AG08395 (cell line): Measurements from ENCODE around the gene ASXL1.
A peak's percentile ranks its signal among the peaks of the same experiment; 100 is the strongest.
"Not testable (repeated sequence)": the region's sequence is repeated elsewhere in the genome, so short reads cannot be mapped to it uniquely, and the experiment has no call there.

Experiments used
- DNase-seq: peaks from one replicate; pipeline ENCODE4 v3.0.0; 2012; ENCODE audit warnings: mixed read lengths, low spot score

The ASXL1 gene

DNA sequence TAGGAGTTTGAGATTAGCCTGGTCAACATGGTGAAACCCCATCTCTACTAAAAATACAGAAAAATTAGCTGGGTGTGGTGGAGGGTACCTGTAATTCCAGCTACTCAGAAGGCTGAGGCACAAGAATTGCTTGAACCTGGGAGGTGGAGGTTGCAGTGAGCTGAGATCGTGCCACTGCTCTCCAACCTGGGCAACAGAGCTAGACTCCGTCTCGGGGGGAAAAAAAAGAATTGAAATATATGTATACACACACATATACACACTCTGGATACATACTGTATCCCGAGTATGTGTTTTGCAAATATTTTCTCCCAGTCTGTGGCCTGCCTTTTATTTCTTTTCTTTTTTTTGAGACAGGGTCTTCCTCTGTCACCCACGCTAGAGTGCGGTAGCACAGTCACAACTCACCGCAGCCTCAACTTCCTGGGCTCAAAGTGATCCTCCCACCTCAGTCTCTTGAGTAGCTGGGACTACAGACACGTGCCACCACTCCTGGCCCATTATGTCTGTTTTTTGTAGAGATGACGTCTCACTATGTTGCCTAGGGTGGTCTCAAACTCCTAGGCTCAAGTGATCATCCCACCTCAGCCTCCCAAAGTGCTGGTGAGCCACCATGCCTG is 49.1 kb downstream of the ASXL1 start:
- DNase-seq: not testable (repeated sequence)

DNA sequence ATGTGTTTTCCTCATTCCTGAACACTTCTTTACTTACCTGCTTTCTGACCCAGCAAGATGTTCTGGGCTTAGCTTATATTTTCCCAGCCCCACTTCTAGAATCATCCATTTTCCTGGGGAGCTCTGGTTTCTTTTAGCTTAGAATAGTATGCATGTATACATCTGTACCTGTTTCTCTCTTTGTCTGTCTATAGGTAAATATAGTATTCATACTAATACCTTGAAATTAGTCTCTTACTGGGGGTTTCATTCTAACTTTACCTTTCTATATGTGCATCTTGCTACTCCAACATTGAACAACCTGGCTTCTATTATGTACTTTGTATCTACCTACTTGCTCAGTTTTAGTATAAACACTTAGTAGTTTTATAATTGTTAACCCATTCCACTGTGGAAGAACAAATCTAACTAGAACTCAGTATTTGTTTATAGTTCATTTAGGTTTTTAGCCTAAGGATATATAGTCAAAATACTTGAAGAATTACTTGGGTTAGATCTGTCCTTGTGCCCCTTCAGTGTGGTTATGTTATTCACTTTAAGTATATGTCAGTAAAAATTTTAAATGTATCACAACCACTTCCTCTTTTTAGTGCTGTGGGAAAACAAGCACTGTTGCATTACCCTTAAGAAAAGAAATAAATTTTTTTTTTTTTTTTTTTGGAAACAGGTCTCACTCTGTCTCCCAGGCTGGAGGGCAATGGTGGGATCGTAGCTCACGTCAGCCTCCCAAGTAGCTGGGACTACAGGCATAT is 54.0 kb downstream of the ASXL1 start:
- no peak for DNase-seq

DNA sequence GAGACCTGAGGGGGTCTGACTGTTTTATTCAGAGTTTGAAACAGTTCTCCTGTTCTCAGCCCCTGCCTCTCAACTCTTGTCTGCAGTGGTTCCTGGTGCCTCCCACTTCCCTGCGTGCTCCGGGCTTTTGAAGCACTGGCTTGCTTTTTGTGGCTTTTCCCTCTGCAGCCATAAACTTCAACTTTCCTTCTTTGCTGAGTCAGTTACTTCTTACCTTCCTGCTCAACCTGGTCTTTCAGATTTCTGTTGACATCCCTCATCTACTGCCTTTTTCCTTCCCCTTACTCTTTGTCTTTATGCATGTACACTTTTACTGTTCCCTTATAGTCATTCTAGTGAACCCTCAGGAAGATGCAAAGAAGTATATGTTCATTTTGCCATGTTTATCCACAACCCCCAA is 57.4 kb downstream of the ASXL1 start:
- no peak for DNase-seq

DNA sequence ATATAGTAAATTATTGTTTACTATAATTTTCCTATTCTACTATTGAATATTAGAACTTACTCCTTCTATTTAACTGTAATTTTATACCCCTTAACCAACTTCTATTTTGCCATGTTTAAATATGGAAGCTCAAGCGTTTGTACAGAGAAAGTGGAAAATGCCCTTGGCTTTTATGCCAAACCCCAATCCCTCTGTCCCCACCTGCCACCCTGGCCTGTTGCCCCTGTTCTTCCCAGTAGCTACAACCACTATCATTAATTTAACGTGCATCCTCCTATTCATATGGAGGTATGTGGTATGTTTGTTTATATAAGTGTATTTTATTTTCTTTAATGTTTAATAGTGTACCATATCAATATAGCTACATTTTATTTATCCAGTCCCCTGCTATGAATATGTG is 58.1 kb downstream of the ASXL1 start:
- DNase-seq: no peak

DNA sequence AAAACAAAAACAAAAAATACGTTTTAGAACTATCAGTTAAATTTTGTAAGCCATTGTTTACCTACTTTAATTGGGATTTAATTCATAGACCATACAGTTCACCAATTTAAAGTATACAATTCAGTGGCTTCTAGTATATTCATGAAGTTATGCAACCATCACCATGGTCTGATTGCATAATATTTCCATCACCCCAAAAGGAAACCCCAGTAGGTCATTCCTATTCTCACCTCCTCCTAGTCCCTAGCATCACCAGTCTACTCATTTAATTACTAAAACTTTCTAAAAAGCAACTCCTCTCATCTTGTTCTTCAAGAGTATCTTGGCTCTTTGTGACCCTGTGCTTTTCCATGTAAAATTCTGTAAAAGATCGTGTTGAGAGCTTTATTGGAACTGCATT is 60.2 kb downstream of the ASXL1 start:
- no peak for DNase-seq

DNA sequence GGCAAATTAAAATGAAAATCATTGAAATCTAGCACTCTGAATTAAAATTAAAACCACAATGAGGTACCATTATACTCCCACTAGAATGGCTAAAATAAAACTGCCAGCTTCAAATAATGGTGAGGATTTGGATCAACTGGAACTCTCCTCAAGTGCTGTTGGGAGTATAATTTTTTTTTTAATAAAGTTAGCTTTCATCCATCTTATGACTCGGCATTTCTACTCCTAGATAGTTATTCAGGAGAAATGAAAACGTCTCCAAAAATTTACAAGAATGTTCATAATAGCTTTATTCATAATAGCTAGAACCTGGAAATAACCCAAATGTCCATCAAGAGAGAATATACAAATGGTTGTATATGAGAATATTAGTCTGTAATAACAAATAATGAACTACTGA is 63.2 kb downstream of the ASXL1 start:
- DNase-seq: no peak

DNA sequence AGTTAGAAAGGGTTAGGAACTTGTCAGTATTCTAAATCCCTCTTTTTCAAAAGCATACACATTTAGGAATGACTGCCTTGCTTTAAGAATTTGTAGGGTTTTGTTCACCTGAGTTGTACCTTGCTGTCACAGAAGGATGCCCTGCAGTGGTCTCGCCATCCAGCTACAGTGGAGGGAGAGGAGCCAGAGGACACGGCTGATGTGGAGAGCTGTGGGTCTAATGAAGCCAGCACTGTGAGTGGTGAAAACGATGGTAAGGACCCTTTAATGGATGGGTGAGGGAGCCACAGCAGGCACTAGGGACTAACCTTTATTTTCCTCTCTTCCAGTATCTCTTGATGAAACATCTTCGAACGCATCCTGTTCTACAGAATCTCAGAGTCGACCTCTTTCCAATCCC is 69.9 kb downstream of the ASXL1 start:
- no peak for DNase-seq

DNA sequence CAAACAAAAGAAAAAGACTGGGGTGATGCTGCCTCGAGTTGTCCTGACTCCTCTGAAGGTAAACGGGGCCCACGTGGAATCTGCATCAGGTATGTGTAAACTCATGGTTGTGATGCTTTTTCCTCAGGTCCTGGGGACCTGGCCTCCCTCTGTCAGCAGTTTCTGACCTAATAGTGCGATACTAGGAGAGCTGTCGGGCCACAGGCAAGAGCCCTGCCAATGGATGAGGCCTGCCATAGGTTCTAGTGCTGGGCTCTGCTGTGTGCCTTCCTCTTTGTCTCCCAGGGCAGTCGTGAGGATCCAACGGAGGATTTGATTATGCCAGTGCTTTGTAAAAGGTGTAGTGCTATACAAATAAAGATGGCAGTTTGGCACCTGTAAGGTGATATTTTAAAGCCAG is 71.2 kb downstream of the ASXL1 start:
- no peak for DNase-seq

DNA sequence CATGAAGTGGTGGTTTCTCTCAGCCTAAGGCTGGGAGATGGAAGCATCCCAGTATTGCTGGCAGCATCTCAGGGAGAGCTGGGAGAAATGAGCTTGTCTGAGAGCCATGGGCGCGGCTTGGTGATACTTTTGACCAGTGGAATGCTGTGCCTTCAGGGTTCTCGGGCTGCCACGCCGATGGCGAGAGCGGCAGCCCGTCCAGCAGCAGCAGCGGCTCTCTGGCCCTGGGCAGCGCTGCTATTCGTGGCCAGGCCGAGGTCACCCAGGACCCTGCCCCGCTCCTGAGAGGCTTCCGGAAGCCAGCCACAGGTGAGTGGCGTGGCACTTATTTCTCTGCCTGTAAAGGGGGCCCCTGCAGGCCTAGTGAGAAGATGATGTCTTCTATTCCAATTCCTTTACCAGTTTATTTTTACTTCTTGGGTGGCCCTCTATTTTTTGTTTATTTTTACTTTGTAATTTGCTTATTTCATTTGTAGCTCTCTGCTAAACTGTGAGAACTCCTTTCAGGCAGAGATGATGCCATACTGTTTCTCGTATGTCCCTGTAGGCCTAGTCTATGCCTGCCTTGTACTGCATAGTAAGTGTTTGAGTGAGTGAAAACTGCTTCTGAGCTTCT is 71.7 kb downstream of the ASXL1 start:
- DNase-seq: no peak

DNA sequence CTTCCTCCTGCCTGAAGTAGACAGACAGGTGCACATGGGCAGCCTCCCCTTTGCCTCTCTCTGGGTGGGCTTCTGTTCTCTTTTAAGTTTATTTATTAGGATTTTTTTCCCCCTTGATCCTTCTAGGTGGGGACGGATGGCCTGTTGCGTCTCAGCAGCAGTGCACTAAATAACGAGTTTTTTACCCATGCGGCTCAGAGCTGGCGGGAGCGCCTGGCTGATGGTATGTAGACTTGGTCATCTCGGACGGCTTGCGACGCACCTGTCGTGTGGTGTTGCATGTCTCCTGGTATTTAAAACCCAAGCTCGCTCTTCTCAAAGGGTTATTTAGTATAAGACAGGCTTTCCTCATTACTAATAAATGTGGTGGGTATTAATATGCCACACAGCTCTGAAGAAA is 73.3 kb downstream of the ASXL1 start:
- DNase-seq: no peak

DNA sequence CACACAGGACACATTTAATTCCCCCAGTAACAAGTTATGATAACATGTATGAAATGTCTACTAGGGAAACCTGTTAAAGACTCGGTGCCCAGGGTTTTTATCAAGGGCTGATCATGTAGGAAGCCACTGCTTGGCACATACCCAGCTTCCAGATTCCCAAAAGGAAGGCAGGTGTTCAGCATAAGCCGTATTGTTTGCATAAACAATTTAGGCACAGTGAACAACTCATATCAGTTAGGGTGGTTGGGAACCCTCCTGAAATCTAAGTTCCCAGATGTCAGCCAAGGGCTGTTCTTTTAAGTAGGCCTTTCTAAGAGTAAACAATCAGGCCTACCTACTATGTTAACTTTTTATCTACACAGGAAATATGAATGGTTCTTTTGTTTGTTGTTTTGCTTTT is 74.1 kb downstream of the ASXL1 start:
- no peak for DNase-seq

DNA sequence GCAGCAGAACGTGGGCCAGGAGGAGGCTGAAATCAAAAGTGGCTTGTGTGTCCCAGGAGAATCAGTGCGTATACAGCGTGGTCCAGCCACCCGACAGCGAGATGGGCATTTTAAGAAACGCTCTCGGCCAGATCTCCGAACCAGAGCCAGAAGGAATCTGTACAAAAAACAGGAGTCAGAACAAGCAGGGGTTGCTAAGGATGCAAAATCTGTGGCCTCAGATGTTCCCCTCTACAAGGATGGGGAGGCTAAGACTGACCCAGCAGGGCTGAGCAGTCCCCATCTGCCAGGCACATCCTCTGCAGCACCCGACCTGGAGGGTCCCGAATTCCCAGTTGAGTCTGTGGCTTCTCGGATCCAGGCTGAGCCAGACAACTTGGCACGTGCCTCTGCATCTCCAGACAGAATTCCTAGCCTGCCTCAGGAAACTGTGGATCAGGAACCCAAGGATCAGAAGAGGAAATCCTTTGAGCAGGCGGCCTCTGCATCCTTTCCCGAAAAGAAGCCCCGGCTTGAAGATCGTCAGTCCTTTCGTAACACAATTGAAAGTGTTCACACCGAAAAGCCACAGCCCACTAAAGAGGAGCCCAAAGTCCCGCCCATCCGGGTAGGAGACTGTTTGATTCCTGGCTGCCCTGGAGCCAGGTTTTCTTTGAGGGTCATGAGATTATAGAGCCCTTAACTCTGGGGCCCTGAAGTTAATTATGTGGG is 75.3 kb downstream of the ASXL1 start:
- no peak for DNase-seq

DNA sequence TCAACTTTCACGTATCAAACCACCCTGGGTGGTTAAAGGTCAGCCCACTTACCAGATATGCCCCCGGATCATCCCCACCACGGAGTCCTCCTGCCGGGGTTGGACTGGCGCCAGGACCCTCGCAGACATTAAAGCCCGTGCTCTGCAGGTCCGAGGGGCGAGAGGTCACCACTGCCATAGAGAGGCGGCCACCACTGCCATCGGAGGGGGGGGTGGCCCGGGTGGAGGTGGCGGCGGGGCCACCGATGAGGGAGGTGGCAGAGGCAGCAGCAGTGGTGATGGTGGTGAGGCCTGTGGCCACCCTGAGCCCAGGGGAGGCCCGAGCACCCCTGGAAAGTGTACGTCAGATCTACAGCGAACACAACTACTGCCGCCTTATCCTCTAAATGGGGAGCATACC is 76.3 kb downstream of the ASXL1 start:
- no peak for DNase-seq

DNA sequence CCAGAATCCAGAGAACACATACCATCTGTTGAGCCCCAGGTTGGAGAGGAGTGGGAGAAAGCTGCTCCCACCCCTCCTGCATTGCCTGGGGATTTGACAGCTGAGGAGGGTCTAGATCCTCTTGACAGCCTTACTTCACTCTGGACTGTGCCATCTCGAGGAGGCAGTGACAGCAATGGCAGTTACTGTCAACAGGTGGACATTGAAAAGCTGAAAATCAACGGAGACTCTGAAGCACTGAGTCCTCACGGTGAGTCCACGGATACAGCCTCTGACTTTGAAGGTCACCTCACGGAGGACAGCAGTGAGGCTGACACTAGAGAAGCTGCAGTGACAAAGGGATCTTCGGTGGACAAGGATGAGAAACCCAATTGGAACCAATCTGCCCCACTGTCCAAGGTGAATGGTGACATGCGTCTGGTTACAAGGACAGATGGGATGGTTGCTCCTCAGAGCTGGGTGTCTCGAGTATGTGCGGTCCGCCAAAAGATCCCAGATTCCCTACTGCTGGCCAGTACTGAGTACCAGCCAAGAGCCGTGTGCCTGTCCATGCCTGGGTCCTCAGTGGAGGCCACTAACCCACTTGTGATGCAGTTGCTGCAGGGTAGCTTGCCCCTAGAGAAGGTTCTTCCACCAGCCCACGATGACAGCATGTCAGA is 77.4 kb downstream of the ASXL1 start:
- DNase-seq: no peak

DNA sequence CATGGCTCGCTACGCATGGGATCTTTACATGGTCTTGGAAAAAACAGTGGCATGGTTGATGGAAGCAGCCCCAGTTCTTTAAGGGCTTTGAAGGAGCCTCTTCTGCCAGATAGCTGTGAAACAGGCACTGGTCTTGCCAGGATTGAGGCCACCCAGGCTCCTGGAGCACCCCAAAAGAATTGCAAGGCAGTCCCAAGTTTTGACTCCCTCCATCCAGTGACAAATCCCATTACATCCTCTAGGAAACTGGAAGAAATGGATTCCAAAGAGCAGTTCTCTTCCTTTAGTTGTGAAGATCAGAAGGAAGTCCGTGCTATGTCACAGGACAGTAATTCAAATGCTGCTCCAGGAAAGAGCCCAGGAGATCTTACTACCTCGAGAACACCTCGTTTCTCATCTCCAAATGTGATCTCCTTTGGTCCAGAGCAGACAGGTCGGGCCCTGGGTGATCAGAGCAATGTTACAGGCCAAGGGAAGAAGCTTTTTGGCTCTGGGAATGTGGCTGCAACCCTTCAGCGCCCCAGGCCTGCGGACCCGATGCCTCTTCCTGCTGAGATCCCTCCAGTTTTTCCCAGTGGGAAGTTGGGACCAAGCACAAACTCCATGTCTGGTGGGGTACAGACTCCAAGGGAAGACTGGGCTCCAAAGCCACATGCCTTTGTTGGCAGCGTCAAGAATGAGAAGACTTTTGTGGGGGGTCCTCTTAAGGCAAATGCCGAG is 78.2 kb downstream of the ASXL1 start:
- no peak for DNase-seq

DNA sequence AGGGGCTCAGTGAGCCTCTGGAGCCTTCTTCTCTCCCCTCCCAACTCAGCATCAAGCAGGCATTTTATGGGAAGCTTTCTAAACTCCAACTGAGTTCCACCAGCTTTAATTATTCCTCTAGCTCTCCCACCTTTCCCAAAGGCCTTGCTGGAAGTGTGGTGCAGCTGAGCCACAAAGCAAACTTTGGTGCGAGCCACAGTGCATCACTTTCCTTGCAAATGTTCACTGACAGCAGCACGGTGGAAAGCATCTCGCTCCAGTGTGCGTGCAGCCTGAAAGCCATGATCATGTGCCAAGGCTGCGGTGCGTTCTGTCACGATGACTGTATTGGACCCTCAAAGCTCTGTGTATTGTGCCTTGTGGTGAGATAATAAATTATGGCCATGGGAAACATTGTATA is 78.8 kb downstream of the ASXL1 start:
- DNase-seq: no peak

DNA sequence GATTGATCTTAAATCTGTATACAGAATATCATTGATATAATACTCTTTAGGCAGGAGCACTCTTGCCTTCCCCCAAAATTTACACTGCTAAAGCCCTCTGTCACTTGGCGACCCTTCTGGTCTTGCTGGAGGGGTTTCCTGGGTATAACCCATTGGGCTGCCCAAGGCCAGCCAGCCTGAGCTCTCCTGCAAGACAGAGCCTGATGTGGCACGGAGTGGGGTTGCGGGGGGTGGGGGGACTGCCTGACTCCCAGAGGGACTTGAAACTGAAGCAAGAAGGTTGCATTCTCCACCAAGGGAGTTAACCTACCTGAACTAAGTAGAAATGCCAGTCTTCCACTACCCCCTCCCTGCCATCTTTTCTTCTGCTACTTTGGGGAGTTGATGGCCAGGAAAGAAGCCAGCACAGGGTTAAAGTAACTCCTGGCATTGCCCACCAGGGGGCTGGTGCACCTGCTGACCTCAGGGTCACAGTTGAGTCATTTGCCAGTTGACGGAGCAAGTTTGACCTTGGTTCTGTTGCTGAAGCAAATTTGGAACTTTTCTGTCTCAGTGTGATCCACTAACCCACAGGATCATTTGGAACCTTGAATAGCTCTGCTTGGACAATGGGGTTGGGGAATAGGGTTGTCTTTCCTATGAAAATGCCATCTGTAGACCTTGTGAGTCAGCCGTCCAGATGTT is 79.4 kb downstream of the ASXL1 start:
- DNase-seq: no peak

DNA sequence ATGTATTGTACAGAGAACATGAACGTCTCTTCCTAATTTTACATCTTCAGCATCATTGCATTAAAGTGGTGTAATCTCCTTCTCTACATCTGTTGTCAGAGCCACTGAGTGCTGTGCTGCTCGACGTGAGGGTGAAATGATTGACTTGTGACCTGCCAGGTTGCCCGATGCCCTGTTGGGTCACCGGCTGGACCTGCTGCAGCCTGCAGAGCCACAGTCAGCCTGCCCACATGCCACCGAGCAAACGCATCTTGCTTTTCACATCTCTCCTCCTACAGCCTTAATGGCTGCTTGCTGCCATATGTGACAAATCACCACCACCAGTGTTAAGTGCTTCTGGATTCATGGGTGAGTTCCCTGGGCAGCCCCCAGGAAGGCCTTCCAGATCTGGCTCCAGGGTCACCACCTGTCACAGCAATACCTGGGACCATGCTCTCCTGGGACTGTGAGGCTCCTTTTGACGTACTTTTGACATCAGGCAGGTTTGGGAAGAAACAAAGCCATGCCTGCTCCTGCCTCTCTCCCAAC is 80.3 kb downstream of the ASXL1 start:
- DNase-seq: no peak

DNA sequence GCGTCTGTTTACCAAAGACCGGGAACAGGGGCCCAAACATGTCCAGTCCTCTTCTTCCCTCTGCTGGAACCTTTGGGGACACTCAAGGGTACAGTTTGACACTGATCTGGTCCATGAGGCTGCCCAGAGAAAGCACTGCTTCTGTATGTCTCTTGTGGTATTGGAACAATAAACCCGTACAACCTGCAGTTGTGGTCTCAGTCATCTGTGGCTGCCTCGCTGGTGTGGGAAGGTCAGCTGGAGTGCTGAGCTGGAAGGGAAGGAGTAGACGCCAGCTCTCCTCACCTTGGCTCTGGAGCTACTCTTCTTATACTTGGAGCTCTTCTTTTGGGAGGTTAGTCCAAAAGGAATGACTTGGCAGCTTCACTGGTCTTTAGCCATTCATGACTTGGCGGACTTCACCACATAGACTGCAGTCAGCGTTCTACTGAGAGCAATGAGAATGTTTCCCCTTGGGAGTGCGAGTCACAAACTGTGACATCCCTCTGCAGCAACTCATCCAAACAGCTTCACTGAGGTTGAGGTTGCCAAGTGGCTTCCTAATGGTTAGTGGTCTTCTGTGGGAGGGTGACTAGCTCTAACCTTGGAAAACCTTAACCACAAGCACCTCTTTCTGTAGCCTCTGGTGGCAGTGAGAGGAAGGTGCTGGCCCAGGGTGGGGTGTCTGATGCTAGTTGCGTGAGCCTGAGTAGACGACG is 81.2 kb downstream of the ASXL1 start:
- DNase-seq: peak; percentile 90

DNA sequence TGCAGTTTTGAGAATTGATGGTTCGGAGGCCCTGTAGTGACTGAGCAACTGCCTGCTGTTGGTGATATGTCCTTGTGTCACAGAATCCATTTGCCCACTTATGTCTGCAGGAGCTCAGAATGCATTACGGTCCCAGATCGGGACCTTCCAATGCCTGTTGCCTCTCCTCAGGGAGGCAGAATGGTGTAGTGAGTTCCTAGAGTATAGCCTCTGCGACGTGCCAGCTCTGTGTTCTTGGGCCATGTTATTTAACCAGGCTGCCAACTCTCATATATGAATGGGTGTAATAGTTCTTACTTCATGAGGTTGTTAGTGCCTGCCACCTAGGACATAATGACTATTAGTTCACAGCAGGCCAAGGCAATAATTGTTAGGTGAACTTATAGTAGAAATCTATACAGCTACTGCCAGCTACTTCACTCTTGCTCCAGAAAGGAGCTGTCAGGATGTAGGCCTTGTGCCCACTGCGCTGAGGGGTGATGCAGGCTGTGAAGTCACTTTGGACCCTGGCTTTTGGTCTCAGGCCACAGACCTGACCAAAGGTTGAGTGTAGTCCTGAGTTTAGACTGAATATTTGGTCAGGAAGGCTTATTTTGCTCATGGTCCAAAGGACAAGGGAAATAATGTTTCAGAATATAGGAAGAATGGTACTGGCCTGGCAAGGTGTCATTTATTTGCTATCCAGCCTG is 82.1 kb downstream of the ASXL1 start:
- no peak for DNase-seq
